HL-60 (cell line): Measurements from ENCODE around the gene TBX15.

Experiments
- DNase-seq, 2 experiments: peaks; one replicate each; pipeline ENCODE4 v3.0.0-alpha.2; 2010 to 2020; ENCODE audit warnings: low read depth in 1 of 2, low spot score in 1 of 2
- H3K27ac ChIP-seq: fragments of 250-450 bp; sonication (Bioruptor Pico); replicated peaks from 2 replicates; pipeline ENCODE4 v1.5.1; 2020; ENCODE audit warnings: mild to moderate bottlenecking, moderate library complexity
- H3K27me3 ChIP-seq: fragments of 250-450 bp; sonication (Bioruptor Pico); 2 replicates; pipeline ENCODE4 v1.5.1; 2021; ENCODE audit warnings: mild to moderate bottlenecking, moderate library complexity; ENCODE audit not compliant: insufficient read depth, poor library complexity, severe bottlenecking
- H3K4me3 ChIP-seq: replicated peaks from 2 replicates; pipeline ENCODE4 v1.5.1; 2011; ENCODE audit warnings: mild to moderate bottlenecking, control low read depth, low read length; ENCODE audit not compliant: insufficient read depth
- GABPA ChIP-seq: IDR thresholded peaks from 2 replicates; pipeline ENCODE4 v1.6.1; 2012; ENCODE audit warnings: low read depth
- POLR2AphosphoS5 ChIP-seq: IDR thresholded peaks from 2 replicates; pipeline ENCODE4 v1.6.1; 2012; ENCODE audit warnings: low read depth
- SPI1 ChIP-seq: IDR thresholded peaks from 2 replicates; pipeline ENCODE4 v1.6.1; 2012; ENCODE audit warnings: low read depth, mild to moderate bottlenecking, borderline replicate concordance
- long read RNA-seq: library from polyadenylated mRNA; unstranded; transcript quantifications from one replicate; pipeline ENCODE4 v2.0.0, GENCODE V29; 2020
- TF ChIP-seq, protein P1 (sequence below): IDR thresholded peaks from one replicate; pipeline ENCODE4 v1.5.1; 2011; ENCODE audit warnings: low read length, control low read depth, inconsistent platforms; ENCODE audit not compliant: insufficient read depth
- TF ChIP-seq, protein P2 (sequence below): IDR thresholded peaks from 2 replicates; pipeline ENCODE4 v1.6.1; 2012; ENCODE audit warnings: low read depth; ENCODE audit not compliant: insufficient replicate concordance

The TBX15 gene
- long read RNA-seq, partial matches to known transcripts: 0 of 2 reads
- long read RNA-seq, other reads (novel, unspliced or antisense): 2 of 2 reads

DNA sequence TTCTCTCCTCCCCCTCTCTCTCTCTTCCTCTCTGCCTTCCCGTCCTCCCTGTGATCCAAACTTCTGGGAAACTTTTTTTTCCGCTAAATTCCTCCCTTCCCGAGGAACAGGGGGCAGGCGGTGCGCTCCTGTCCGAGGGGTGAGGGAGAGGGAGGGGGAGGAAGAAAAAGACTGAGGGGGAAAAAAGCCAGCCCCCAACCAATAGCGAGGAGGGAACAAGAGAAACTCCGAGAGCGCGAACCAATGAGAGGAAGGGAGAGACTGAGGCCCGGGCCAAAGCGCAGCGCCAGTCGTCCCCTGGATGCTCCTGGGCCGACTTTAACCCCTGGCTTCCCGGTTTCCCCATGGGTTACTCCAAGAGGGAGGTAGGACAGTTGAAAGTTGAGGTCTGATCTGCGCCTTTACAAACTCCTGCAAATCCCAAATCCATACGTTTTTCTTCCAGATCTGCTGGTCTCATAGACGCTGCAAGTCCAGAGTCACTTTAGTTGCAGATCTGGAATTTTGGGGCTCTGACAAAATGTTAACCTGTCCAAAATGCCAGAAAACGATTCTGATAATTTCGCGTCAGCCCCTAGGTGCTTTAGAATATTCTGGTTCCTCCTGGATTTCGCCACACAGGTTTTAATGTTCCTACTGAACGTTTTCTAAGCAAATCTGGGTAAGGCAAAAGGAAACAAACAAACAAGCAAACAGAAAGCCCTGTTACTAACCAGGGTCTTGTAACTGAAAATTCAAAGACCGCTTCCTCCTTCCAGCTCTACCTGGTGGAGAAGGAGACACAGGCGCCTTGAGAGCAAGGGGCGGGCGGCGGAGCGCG is at the start of gene TBX15:
Gene TBX15, minus strand, starts transcription at position 158 of the 820 bp plus-strand sequence. CDS start 548 bp downstream, outside the sequence.
- no peak within 1 kb of the TSS for H3K27ac ChIP-seq
- DNase-seq: no peak
- no peak within 1 kb of the TSS; the same call in 1 of the 2 replicates for H3K4me3 ChIP-seq
- TF ChIP-seq, protein P1, sequence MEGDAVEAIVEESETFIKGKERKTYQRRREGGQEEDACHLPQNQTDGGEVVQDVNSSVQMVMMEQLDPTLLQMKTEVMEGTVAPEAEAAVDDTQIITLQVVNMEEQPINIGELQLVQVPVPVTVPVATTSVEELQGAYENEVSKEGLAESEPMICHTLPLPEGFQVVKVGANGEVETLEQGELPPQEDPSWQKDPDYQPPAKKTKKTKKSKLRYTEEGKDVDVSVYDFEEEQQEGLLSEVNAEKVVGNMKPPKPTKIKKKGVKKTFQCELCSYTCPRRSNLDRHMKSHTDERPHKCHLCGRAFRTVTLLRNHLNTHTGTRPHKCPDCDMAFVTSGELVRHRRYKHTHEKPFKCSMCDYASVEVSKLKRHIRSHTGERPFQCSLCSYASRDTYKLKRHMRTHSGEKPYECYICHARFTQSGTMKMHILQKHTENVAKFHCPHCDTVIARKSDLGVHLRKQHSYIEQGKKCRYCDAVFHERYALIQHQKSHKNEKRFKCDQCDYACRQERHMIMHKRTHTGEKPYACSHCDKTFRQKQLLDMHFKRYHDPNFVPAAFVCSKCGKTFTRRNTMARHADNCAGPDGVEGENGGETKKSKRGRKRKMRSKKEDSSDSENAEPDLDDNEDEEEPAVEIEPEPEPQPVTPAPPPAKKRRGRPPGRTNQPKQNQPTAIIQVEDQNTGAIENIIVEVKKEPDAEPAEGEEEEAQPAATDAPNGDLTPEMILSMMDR: no peak
- TF ChIP-seq POLR2AphosphoS5 (no peak), GABPA (no peak), SPI1 (no peak)
- TF ChIP-seq, protein P2, sequence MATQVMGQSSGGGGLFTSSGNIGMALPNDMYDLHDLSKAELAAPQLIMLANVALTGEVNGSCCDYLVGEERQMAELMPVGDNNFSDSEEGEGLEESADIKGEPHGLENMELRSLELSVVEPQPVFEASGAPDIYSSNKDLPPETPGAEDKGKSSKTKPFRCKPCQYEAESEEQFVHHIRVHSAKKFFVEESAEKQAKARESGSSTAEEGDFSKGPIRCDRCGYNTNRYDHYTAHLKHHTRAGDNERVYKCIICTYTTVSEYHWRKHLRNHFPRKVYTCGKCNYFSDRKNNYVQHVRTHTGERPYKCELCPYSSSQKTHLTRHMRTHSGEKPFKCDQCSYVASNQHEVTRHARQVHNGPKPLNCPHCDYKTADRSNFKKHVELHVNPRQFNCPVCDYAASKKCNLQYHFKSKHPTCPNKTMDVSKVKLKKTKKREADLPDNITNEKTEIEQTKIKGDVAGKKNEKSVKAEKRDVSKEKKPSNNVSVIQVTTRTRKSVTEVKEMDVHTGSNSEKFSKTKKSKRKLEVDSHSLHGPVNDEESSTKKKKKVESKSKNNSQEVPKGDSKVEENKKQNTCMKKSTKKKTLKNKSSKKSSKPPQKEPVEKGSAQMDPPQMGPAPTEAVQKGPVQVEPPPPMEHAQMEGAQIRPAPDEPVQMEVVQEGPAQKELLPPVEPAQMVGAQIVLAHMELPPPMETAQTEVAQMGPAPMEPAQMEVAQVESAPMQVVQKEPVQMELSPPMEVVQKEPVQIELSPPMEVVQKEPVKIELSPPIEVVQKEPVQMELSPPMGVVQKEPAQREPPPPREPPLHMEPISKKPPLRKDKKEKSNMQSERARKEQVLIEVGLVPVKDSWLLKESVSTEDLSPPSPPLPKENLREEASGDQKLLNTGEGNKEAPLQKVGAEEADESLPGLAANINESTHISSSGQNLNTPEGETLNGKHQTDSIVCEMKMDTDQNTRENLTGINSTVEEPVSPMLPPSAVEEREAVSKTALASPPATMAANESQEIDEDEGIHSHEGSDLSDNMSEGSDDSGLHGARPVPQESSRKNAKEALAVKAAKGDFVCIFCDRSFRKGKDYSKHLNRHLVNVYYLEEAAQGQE: no peak
- peaks cover 100% of the 10 kb centered on the region for H3K27me3 ChIP-seq

DNA sequence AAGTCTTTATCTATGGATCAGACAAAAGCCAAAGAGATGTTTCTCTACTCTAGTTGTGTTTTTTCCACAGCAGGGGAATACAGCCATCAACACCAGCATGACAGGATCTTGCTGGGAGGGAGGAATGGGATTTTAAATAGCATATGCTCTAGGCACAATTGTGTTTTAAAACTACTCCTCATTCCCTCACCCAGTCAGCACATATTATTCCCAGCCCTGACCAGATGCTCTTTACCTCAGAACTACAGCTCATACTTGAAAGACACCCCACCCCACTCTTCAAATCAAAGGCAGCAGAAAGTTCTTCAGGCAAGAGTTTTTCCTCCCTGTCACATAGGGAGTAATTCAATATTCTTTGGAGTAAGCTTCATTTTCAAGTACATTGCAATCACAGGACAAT is 46.2 kb upstream of the TBX15 start:
- Histone ChIP-seq H3K27me3 (no peaks in the 10 kb centered on the region), H3K27ac (no peak overlapping the region), H3K4me3 (no peak overlapping the region)
- no peak for DNase-seq
- TF ChIP-seq, protein P2: no peak
- no peak for TF ChIP-seq POLR2AphosphoS5

DNA sequence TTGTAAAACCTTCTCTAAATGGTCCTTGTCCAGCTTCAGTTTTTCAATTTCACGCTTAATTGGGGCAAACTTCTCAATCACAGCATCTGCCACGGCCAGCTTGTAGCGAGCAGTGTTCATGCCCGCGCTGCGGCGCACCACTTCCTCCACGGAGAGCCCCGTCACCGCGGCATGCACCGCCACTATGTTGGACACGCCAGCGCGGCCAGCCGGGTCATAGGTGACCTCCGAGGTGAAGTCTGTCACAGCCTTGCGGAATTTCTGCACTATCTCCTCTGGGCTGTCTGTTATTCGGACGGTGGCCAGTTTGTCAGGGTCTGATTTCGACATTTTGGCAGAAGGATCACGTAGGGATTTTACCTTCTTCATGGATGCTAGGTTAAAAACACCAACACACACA is 44.8 kb upstream of the TBX15 start:
- no peak overlapping the region for H3K4me3 ChIP-seq
- no peaks in the 10 kb centered on the region for H3K27me3 ChIP-seq
- H3K27ac ChIP-seq: no peak overlapping the region
- TF ChIP-seq GABPA (no peak), SPI1 (no peak), POLR2AphosphoS5 (no peak)
- TF ChIP-seq, protein P2: no peak
- TF ChIP-seq, protein P1: no peak
- no peak for DNase-seq
